Measurements from ENCODE around the gene NPIPB6. TPM values are rescaled to one million over a fixed set of nuclear protein-coding genes. Genes with fewer than 3 reads are reported as not detected.
"Not testable (repeated sequence)": the region's sequence is repeated elsewhere in the genome, so short reads cannot be mapped to it uniquely, and the experiment has no call there.

Gene NPIPB6
- 0.59 and 0.81 TPM in 2 replicates for total RNA-seq (2014; rRNA removed; shearing (Covaris generic))

- H3K27me3 ChIP-seq (ENCODE audit: control insufficient read depth, insufficient read depth, low read length); H3K36me3 ChIP-seq (replicated peaks; ENCODE audit: control insufficient read depth, insufficient read depth, low read length); H3K4me3 ChIP-seq (ENCODE audit: insufficient read depth, low read depth, low read length); DNase-seq: not testable (repeated sequence)
These were observed at the start of gene NPIPB6 for GRCh38 chr16:28363408-28363807. NPIPB6 (minus strand) TSS chr16:28363508; CDS start chr16:28362822, 686 bp downstream.

- not testable (repeated sequence) for H3K36me3 ChIP-seq (replicated peaks; ENCODE audit: control insufficient read depth, insufficient read depth, low read length); H3K27me3 ChIP-seq (ENCODE audit: control insufficient read depth, insufficient read depth, low read length); DNase-seq
- H3K4me3 ChIP-seq (ENCODE audit: insufficient read depth, low read depth, low read length), result peak within 1 kb of the TSS; percentile 15; the same call in 1 of the 2 replicates
These were observed 40.1 kb upstream of the NPIPB6 start, which contains the start of gene EIF3CL for GRCh38 chr16:28403220-28404072. EIF3CL (minus strand) TSS chr16:28403841; CDS start chr16:28403618, 223 bp downstream.

DNA sequence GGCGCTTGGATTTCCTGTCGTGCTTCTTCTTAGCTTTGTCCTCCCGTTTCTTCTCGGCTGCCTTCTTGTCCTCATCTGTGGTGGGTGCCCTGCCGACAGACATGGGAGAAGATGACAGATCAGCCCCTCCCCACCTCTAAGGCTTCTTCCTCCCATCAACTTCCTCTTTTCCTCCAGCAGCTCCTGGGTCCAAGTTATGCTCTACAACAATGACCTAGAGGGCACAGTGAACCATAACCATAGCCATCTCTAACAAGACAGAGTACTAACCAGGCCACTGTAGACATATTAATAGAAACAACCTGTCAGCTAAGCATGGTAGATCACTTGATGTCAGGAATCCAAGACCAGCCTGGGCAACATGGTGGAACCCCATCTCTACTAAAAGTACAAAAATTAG lies 28.7 kb upstream of the NPIPB6 start:
- H3K27me3 ChIP-seq (ENCODE audit: control insufficient read depth, insufficient read depth, low read length); H3K36me3 ChIP-seq (replicated peaks; ENCODE audit: control insufficient read depth, insufficient read depth, low read length); H3K4me3 ChIP-seq (ENCODE audit: insufficient read depth, low read depth, low read length); DNase-seq: not testable (repeated sequence)

- H3K36me3 ChIP-seq (replicated peaks; ENCODE audit: control insufficient read depth, insufficient read depth, low read length); H3K4me3 ChIP-seq (ENCODE audit: insufficient read depth, low read depth, low read length); H3K27me3 ChIP-seq (ENCODE audit: control insufficient read depth, insufficient read depth, low read length); DNase-seq: not testable (repeated sequence)
These were observed 19.0 kb upstream of the NPIPB6 start for GRCh38 chr16:28382177-28382867.

DNA sequence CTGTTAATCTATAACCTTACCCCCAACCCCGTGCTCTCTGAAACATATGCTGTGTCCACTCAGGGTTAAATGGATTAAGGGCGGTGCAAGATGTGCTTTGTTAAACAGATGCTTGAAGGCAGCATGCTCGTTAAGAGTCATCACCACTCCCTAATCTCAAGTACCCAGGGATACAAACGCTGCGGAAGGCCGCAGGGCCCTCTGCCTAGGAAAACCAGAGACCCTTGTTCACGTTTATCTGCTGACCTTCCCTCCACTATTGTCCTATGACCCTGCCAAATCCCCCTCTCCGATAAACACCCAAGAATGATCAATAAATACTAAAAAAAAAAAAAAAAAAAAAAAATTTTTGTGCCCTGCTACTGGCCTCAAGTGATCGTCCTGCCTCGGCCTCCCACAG lies 14.5 kb upstream of the NPIPB6 start:
- H3K27me3 ChIP-seq (ENCODE audit: control insufficient read depth, insufficient read depth, low read length); H3K4me3 ChIP-seq (ENCODE audit: insufficient read depth, low read depth, low read length); DNase-seq; H3K36me3 ChIP-seq (replicated peaks; ENCODE audit: control insufficient read depth, insufficient read depth, low read length): not testable (repeated sequence)

DNA sequence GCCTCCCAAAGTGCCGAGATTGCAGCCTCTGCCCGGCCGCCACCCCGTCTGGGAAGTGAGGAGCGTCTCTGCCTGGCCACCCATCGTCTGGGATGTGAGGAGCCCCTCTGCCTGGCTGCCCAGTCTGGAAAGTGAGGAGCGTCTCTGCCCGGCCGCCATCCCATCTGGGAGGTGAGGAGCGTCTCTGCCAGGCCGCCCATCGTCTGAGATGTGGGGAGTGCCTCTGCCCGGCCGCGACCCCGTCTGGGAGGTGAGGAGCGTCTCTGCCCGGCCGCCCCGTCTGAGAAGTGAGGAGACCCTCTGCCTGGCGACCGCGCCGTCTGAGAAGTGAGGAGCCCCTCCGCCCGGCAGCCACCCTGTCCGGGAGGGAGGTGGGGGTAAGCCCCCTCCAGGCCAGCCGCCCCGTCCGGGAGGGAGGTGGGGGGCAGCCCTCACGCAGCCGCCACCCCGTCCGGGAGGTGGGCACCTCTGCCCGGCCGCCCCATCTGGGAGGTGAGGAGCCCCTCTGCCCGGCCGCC lies 13.9 kb upstream of the NPIPB6 start:
- DNase-seq; H3K27me3 ChIP-seq (ENCODE audit: control insufficient read depth, insufficient read depth, low read length); H3K4me3 ChIP-seq (ENCODE audit: insufficient read depth, low read depth, low read length); H3K36me3 ChIP-seq (replicated peaks; ENCODE audit: control insufficient read depth, insufficient read depth, low read length): not testable (repeated sequence)

- not testable (repeated sequence) for H3K4me3 ChIP-seq (ENCODE audit: insufficient read depth, low read depth, low read length); DNase-seq; H3K36me3 ChIP-seq (replicated peaks; ENCODE audit: control insufficient read depth, insufficient read depth, low read length); H3K27me3 ChIP-seq (ENCODE audit: control insufficient read depth, insufficient read depth, low read length)
These were observed 11.8 kb upstream of the NPIPB6 start for GRCh38 chr16:28375115-28375514.

GRCh38 chr16:28374281-28374680 lies 11.0 kb upstream of the NPIPB6 start:
- not testable (repeated sequence) for H3K36me3 ChIP-seq (replicated peaks; ENCODE audit: control insufficient read depth, insufficient read depth, low read length); H3K27me3 ChIP-seq (ENCODE audit: control insufficient read depth, insufficient read depth, low read length); DNase-seq
- peak overlapping the region; percentile 12; the same call in 1 of the 2 replicates for H3K4me3 ChIP-seq (ENCODE audit: insufficient read depth, low read depth, low read length)

DNA sequence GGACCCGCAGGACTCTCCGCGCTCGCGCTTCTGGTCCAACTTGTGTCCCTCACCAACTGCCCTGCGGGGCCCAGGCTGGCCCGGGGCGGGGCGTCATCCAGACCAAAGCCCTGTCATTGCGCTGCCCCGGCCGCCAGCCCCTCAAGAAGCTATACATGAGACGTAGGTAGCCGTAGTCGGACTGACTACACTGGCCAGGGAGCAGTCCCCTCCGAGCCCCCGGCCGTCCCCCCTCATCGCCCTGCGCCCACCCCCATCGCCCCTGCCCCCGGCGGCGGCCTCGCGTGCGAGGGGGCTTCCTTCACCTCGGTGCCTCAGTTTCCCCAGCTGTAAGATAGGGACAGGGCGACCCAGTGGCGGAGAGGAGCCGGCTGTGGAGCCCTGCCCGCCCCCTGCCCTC lies 4.6 kb upstream of the NPIPB6 start:
- H3K36me3 ChIP-seq (replicated peaks; ENCODE audit: control insufficient read depth, insufficient read depth, low read length); DNase-seq; H3K4me3 ChIP-seq (ENCODE audit: insufficient read depth, low read depth, low read length); H3K27me3 ChIP-seq (ENCODE audit: control insufficient read depth, insufficient read depth, low read length): not testable (repeated sequence)

DNA sequence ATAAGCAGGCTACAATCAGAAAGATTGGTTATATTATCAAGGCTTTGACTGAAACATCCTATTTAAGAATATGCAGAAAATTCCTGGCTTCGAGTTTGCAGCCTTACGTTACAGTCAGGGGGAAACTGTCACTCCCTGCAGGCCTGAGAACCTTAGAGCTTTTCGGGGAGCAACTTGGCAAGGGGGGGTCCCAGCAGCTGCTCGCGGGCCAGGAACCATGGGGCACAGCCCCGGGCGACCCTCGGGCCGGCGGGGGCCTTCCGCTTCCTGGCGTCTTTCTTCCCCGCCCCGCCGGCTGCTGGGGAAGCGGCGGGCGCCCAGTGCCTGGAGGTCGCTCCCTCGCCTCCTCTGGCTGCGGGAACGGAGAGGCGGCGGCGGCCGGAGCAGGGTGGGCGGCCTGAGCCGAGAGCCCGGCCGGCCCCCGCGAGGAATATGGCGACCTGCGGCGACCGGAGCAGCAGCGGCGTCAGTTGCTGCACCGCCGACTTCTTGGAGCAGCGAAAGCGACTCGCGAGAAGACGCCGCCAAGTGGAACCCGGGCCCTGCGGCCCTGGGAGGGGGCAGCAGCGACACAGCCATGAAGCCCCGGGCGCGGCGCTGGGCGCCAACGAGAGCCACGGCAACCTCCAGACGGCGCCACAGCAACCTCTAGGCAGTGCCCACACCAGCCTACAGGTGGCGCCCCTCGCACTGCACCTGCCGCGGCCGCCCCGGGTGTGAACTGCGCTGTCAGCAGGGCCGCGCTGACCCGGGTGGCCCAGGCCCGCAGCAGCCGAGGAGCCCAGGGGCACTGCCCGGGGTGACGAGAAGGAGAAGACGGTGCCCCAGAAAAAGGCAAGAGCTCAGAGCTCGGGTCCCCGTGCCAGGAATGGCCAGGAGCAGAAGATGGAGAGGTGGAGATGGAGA lies 1.2 kb upstream of the NPIPB6 start:
- H3K36me3 ChIP-seq (replicated peaks; ENCODE audit: control insufficient read depth, insufficient read depth, low read length); H3K27me3 ChIP-seq (ENCODE audit: control insufficient read depth, insufficient read depth, low read length); DNase-seq; H3K4me3 ChIP-seq (ENCODE audit: insufficient read depth, low read depth, low read length): not testable (repeated sequence)

DNA sequence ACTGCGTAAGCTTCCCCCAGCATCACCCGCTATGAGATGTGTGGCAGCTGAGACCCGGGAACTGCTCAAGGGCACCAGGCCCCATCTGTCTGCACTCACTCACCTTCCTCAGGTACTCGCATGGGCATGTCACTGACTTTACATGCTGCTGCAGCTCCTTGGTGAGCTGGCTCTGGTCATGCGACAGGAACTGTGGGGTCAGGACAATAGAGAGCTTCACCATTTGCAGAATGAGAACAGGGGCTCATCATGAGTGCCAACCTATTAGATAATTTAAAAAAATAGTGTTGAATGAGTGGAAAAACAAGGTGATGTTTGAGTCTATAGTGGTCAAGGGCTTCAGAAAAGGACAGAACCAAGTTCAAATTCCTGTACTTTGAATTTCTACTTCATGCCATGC lies 708 bp downstream of the NPIPB6 start:
- DNase-seq; H3K27me3 ChIP-seq (ENCODE audit: control insufficient read depth, insufficient read depth, low read length): not testable (repeated sequence)

GRCh38 chr16:28338230-28338629 lies 25.1 kb downstream of the NPIPB6 start:
- H3K4me3 ChIP-seq (ENCODE audit: insufficient read depth, low read depth, low read length); DNase-seq; H3K27me3 ChIP-seq (ENCODE audit: control insufficient read depth, insufficient read depth, low read length); H3K36me3 ChIP-seq (replicated peaks; ENCODE audit: control insufficient read depth, insufficient read depth, low read length): not testable (repeated sequence)

More for the DNA sequence above, 708 bp downstream of the NPIPB6 start:
- H3K4me3 ChIP-seq (ENCODE audit: insufficient read depth, low read depth, low read length); H3K36me3 ChIP-seq (replicated peaks; ENCODE audit: control insufficient read depth, insufficient read depth, low read length): not testable (repeated sequence)

GRCh38 chr16:28336940-28337710 lies 26.2 kb downstream of the NPIPB6 start:
- not testable (repeated sequence) for DNase-seq; H3K4me3 ChIP-seq (ENCODE audit: insufficient read depth, low read depth, low read length); H3K36me3 ChIP-seq (replicated peaks; ENCODE audit: control insufficient read depth, insufficient read depth, low read length); H3K27me3 ChIP-seq (ENCODE audit: control insufficient read depth, insufficient read depth, low read length)

Measured in H7 (cell line).